GM12872 (cell line): ENCODE data around the gene ADGRV1.

Source experiments
- CTCF ChIP-seq: IDR thresholded peaks from 3 replicates; pipeline ENCODE4 v1.5.1; 2011; ENCODE audit warnings: low read depth, mild to moderate bottlenecking, low read length, moderate library complexity; ENCODE audit not compliant: insufficient read depth

ADGRV1 gene

DNA sequence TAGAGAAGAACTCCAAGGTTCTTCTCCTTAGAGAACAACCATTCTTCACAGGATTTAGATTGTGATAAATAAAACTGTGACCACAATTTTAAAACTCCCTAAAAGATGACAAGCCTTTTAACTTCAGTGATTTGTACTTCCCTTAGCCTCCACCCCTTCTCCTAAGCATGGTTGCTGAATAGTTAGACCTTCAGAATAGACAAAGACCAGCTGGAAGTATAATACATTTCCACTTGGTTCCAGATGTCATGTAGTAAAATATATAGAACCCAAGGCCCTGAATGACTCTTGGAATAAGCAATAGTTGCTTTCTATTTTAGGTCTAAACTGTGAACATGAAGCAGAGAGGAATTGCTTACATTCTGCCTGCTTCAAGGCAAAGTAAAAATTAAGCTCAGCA, 615.8 kb downstream of the ADGRV1 start:
- no peak for TF ChIP-seq CTCF

GRCh38 chr5:91175708-91176107, 617.1 kb downstream of the ADGRV1 start:
- no peak for TF ChIP-seq CTCF

DNA sequence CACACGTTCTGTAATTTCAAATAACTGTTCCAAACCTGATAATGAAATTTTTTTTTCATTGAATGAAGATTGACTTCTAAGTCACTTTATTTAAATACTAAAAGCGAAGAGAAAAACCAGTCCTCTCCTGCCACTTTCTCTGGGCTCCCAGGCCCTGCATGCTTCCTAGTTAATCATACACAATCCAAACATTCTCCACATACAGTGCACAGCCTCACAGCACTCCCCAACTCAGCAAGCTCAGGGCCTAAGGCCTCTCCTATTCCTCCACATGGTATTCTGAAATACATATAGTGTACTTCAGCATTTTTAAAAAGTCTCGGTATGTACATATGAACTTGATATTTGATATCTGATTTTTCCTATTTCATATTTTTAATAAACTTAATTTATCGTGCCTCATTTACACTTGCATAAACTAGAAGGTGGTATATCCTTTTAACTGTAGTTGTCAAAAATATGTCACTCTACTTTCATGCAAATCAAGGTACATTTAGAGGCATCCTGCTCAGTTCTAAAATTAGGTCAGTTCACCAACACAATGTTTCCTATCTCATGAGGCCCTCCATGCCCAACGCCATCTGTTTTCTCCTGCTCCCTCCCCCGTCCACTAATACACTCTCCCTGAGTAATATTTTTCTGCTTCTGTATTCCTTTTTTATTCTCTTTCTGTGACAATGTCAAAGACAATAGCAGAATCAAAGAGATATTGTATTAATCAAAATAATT, 617.9 kb downstream of the ADGRV1 start:
- TF ChIP-seq CTCF: no peak

GRCh38 chr5:91177085-91177484, 618.5 kb downstream of the ADGRV1 start:
- no peak for TF ChIP-seq CTCF

GRCh38 chr5:91177639-91178038, 619.0 kb downstream of the ADGRV1 start:
- TF ChIP-seq CTCF: no peak

GRCh38 chr5:91178461-91178860, 619.9 kb downstream of the ADGRV1 start:
- TF ChIP-seq CTCF: no peak

- TF ChIP-seq CTCF: no peak
Measured at GRCh38 chr5:91179018-91179417, 620.4 kb downstream of the ADGRV1 start.

DNA sequence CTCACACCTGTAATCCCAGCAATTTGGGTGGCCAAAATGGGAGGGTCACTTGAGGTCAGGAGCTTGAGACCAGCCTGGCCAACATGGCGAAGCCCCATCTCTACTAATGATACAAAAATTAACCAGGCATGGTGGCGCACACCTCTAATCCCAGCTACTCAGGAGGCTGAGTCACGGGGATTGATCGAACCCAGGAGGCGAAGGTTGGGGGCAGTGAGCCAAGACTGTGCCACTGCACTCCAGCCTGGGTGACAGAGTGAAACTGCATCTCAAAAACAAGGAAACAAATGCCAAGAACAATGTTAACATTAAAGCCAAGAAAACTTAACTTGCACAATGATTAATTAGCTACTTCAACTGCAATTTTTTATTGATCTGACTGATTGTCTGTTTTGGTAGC, 621.9 kb downstream of the ADGRV1 start:
- TF ChIP-seq CTCF: no peak
